NCI-H524 (cell line): ENCODE measurements around the gene CERCAM.

ENCODE experiments used
- DNase-seq, 2 experiments: peaks; one replicate each; lab custom pipeline; 2025; lab: John Stamatoyannopoulos, UW

Gene CERCAM, protein sequence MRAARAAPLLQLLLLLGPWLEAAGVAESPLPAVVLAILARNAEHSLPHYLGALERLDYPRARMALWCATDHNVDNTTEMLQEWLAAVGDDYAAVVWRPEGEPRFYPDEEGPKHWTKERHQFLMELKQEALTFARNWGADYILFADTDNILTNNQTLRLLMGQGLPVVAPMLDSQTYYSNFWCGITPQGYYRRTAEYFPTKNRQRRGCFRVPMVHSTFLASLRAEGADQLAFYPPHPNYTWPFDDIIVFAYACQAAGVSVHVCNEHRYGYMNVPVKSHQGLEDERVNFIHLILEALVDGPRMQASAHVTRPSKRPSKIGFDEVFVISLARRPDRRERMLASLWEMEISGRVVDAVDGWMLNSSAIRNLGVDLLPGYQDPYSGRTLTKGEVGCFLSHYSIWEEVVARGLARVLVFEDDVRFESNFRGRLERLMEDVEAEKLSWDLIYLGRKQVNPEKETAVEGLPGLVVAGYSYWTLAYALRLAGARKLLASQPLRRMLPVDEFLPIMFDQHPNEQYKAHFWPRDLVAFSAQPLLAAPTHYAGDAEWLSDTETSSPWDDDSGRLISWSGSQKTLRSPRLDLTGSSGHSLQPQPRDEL

GRCh38 chr9:128420651-128421481 is at the start of gene CERCAM:
TSS of gene CERCAM (plus strand) at chr9:128420857. CDS start at chr9:128420878, 21 bp downstream.
- DNase-seq, result peak; percentile 81 to 88

DNA sequence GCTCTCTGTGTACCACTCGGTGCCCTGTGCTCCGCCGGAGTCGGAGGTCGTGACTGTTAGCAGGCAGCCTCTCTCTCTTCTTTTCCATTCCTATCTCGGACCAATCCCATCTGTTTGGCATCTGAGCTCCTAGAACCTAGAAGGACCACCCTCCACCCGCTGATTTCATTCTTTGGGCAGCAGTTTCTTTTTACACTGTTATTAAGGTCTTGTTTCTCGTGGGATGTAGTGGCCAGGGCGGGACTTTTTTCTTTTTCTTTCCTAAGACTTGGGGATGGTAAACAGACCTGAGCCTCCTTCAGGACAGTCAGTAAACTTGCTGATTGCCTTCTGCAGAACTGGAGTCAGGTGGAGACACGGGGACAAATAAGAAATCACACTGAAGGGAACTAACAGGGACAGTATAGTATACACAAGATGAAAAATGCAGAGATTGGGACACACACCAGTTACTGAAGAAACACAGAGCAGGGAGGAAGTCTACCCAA is 49.0 kb upstream of the CERCAM start:
- DNase-seq, result no peak

DNA sequence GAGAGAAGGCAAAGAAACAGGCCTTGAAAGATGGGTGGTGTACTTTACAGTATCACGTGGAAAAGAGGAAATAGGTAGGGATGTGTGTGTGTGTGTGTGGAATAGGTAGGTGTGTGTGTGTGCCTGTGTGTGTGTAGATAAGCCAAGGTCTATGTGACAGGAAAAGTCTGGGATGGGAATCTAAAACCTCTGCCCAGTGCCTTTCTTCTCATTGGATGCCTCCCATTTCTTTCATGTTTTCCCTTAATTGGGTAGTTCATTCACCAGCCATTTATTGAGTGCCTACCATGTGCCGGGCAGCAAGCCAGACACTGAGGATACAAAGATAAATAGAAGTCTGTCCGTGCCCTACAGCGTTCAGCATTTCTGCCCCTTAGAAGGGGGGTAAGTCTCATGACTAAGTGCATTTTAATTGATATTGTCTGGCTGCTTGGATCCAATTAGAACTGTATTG is 48.4 kb upstream of the CERCAM start:
- no peak for DNase-seq

DNA sequence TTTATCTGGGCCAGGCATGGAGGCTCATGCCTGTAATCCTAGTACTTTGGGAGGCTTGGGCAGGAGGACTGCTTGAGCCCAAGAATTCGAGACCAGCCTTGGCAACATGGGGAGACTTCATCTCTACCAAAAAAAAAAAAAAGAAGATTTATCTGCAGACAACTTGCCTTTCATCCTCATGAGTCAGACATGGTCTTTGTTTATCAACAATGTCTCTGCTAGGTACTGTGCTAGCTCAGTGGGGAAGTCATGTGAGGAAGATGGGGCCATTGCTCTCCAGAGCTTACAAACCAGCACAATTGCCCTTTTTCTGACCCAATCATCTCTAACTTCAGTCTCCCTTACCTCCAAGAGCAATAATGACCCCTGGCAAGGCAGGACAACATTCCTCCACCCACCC is 47.9 kb upstream of the CERCAM start:
- DNase-seq, result no peak

DNA sequence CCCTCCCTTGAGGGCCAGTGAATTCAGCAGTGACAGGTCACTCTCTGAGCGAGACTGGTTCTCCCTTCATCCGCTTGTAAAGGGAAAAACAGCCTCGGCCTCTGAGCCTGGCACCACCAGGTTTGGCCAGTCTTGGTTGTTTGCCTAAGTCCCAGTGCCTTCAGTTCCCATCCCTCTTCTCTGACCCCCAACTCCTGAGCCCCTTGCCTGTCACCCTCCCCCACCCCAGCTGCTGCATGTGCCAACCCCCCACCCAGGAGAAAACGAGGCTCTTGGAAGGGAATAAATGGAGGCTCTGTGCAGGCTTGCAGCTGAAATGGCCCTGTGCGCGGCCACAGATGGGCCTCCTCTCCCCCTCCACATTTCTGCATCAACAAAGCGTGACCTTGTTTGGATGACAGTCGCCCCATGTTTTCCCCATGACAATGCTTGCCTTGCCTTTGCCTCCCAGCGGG is 46.4 kb upstream of the CERCAM start:
- no peak for DNase-seq

- DNase-seq, result no peak
These were observed 44.8 kb upstream of the CERCAM start for GRCh38 chr9:128375865-128376264.

GRCh38 chr9:128382261-128382660 is 38.4 kb upstream of the CERCAM start:
- no peak for DNase-seq

DNA sequence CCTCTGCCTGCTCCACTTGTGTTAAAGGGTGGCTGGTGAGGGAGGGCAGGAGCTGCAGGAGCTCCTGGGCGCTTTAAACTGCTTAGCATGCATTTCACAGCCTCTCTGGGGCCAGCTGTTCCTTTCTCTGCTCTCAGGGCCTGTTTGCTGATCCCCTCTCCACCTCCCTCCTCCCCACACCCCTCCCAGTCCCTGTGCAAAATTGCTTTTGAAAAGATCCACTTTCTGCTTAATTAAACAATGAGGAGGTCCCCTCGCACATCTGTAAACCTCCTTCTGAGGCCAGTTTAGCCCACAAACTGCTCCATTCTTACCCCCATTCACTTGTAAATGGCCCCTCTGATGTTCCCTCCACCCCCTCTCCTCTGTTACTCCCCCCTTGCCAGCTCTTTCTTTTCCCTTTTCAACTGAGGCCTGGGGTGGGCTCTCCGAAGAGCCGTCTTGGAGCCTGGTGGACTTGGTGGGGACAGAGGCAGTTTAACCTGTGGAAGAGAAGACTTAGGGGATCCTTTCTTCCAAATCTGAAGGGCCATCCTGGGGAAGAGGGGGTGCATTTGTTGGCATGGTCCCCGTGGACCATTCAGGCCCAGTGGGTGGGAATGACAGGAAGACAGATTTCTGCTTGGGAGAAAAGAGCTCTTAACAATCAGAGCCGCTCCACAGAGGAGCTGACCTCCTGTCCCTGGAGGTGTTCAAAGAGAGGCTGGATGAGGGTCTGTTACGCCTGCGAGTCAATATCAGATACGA is 37.5 kb upstream of the CERCAM start:
- DNase-seq, result peak; percentile 77 to 88

DNA sequence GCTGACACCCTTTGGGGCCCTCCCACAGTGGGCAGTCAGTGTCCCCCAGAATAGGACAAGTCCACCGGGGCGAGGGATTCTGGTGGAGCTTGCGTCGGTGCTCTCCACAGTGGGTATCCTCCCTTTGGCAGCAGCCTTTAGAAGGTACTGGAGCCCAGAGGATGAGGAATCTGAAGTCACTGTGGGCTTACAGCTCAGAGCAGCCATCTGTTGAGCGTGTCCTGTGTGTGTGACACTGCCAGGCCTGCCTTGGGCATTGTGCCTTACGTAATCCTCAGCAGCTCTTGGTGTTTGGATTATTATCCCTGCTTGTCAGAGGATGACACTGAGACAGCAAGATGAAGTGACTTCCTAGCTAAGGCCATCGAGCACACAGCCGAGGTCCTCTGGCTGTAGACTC is 36.9 kb upstream of the CERCAM start:
- DNase-seq, result peak; percentile 77 to 88

DNA sequence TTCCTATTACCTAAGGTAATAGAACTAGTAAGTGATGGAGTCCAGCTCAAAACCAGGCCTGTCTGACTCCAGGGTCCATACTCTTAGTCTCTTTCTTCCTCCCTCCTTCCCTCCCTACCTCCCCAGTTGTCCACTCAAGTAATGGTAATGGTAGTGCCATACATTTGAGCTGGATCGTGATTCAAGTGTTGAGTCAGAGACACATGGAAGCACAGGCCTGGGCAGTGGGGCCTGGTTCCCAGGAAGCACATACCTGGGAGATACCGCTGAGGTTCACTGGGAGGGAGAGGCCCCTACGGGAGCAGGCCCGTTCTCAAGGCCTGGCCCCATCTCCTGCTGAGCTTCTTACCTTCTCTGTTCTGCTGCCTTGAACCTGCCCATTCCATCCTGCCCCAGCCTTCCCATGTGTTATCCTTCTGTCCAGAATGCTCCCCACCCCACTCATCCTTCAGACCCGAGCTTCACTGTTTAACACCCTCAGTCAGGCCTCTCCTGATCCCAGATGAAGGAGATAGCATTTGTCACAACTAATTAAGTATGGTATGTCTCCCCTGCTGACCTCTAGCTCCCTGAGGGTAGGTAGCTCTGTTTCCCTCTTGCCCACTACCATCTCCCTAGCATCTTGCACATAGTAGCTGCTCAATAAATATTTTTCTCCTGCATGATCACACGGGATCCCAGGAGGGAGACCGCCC is 35.7 kb upstream of the CERCAM start:
- no peak for DNase-seq

- DNase-seq, result peak; percentile 71 to 78
These were observed 34.9 kb upstream of the CERCAM start for GRCh38 chr9:128385496-128386460.

DNA sequence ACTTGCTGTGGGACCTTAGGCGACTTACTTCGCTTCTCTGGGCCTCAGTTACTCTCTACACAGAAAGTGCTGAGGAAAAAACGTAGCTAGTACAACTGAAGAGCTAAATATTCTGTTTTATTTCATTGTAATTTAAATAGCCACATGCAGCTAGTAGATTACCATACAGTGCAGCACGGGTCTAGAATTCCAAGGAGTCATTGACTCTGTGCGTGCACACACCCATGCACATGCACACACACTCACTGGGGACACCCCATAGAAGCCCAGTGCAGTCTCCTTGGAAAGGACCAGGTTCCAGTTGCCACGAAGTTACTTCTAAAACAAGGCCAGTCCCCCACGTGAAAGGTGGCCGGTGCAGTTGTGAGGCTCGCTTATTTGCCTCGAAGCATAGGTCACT is 32.5 kb upstream of the CERCAM start:
- no peak for DNase-seq

DNA sequence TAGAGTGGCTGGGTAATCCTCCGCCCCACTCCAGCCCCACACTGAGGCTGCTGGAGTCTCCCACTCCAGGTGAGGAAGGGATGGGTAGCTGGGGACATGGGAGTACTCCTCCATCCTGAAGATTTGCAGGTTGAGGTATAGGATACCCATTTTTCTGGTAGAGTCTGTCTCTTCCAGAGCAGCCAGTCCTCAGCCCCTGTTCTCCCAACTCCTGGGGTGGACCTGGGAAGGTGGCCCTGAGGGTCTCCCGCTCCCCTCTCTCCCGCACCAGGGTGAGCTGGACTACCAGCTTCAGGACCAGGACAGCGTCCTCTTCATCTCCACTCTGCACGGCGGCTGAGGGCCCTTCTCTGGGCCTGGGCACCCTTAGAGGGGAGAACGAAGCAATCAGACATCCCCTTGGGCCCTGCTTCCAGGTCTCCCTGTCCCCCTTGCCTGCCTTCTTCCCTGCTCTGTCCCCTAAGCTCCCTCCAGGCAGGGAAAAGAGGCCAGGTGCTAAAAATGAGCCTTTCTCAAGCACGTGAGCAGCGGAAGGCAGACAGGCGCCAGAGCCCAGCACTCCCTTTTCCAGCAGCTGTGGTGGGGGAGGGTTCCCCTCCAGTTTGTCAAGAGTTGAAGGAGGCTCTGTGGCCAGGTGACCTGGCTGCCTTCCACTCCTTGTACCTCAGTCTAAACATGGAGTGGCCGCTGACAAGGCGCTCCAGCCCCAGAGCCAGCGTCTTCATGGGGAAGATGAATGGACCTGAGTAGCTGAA is 31.1 kb upstream of the CERCAM start:
- DNase-seq, result peak; percentile 85 to 91

- no peak for DNase-seq
These were observed 30.4 kb upstream of the CERCAM start for GRCh38 chr9:128390150-128390812.

- no peak for DNase-seq
These were observed 29.6 kb upstream of the CERCAM start for GRCh38 chr9:128390813-128391711.

DNA sequence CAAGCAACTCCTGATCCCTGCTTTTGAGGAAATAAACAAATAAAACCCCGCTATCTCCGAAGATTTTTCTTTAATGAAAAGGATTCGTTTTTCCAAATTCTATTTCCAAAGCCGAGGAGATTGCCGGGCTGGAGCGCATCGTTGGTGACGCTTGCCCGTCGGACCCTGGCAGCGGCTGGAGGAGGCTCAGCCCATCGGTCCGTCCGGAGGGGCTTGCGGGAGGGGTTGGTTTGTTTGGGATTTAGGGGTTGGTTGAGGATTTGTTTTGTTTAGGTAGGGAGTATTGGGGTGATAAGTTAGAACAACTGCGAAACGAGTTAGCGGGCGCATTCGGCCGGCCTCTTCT is 28.7 kb upstream of the CERCAM start:
- DNase-seq, result no peak

- no peak for DNase-seq
These were observed 28.1 kb upstream of the CERCAM start for GRCh38 chr9:128392302-128393144.
